GM23338 (cell line): ENCODE results near the gene MPST. TPM values are rescaled to one million over a fixed set of nuclear protein-coding genes. Genes with fewer than 3 reads are reported as not detected.

Experiments
- ATAC-seq: fragments of 200-7000 bp; cut with Tn5 transposase; 3 replicates; pipeline ENCODE4 v1.9.1; 2020
- DNase-seq: peaks from one replicate; pipeline ENCODE4 v3.0.0-alpha.2; 2015; ENCODE audit warnings: low spot score
- H2AFZ ChIP-seq: fragments of 200-600 bp; sonication (generic); 2 replicates; pipeline ENCODE4 v1.8.0; 2016; ENCODE audit warnings: antibody characterized with exemption, mild to moderate bottlenecking, moderate library complexity
- H3F3A ChIP-seq: fragments of 200-600 bp; sonication (generic); replicated peaks from 2 replicates; pipeline ENCODE4 v1.8.0; 2017; ENCODE audit warnings: antibody characterized with exemption, mixed run types, low read depth
- H3K27ac ChIP-seq: fragments of 200-600 bp; sonication (generic); 2 replicates; pipeline ENCODE4 v1.6.1; 2016; ENCODE audit warnings: low read depth
- H3K27me3 ChIP-seq: fragments of 200-600 bp; sonication (generic); 2 replicates; pipeline ENCODE4 v1.8.0; 2016; ENCODE audit warnings: mild to moderate bottlenecking, mixed run types, moderate library complexity; ENCODE audit not compliant: insufficient read depth
- H3K36me3 ChIP-seq: fragments of 200-600 bp; sonication (generic); 2 replicates; pipeline ENCODE4 v1.8.0; 2016; ENCODE audit warnings: mild to moderate bottlenecking; ENCODE audit not compliant: insufficient read depth
- H3K4me1 ChIP-seq: fragments of 200-600 bp; sonication (generic); 2 replicates; pipeline ENCODE4 v1.8.0; 2016; ENCODE audit warnings: mild to moderate bottlenecking, moderate library complexity; ENCODE audit not compliant: insufficient read depth
- H3K4me2 ChIP-seq: fragments of 200-600 bp; sonication (generic); 2 replicates; pipeline ENCODE4 v1.7.1; 2017; ENCODE audit warnings: mixed run types
- H3K4me3 ChIP-seq: fragments of 200-600 bp; sonication (generic); 2 replicates; pipeline ENCODE4 v1.6.1; 2016; ENCODE audit warnings: mixed run types
- H3K79me2 ChIP-seq: fragments of 200-600 bp; sonication (generic); replicated peaks from 2 replicates; pipeline ENCODE4 v1.8.0; 2017; ENCODE audit warnings: mild to moderate bottlenecking; ENCODE audit not compliant: insufficient read depth
- H3K9me2 ChIP-seq: fragments of 200-600 bp; sonication (generic); 2 replicates; pipeline ENCODE4 v1.8.0; 2017; ENCODE audit not compliant: insufficient read depth
- H4K20me1 ChIP-seq: fragments of 200-600 bp; sonication (generic); replicated peaks from 2 replicates; pipeline ENCODE4 v1.8.0; 2017; ENCODE audit warnings: mild to moderate bottlenecking; ENCODE audit not compliant: insufficient read depth
- H3K27ac Mint-ChIP-seq: 2 replicates; pipeline ENCODE4 v1.8.0; 2020; ENCODE audit warnings: inconsistent platforms, mild to moderate bottlenecking, moderate library complexity, mixed read lengths
- H3K27me3 Mint-ChIP-seq: 3 replicates; pipeline ENCODE4 v1.8.0; 2022; ENCODE audit warnings: low read depth, mild to moderate bottlenecking, moderate library complexity, mixed read lengths, inconsistent platforms; ENCODE audit not compliant: insufficient read depth, poor library complexity
- H3K36me3 Mint-ChIP-seq: 3 replicates; pipeline ENCODE4 v1.8.0; 2021; ENCODE audit warnings: low read depth, mild to moderate bottlenecking, inconsistent platforms, moderate library complexity, mixed read lengths
- H3K4me1 Mint-ChIP-seq: 3 replicates; pipeline ENCODE4 v1.8.0; 2020; ENCODE audit warnings: mild to moderate bottlenecking, inconsistent platforms, mixed read lengths
- H3K4me3 Mint-ChIP-seq: 3 replicates; pipeline ENCODE4 v1.8.0; 2021; ENCODE audit warnings: moderate library complexity, mild to moderate bottlenecking, inconsistent platforms, mixed read lengths
- H3K9me3 Mint-ChIP-seq: 3 replicates; pipeline ENCODE4 v1.8.0; 2020; ENCODE audit warnings: moderate library complexity, mild to moderate bottlenecking, inconsistent platforms, mixed read lengths
- CREB1 ChIP-seq: fragments of 250-450 bp; sonication (Bioruptor Pico); IDR thresholded peaks from 2 replicates; pipeline ENCODE4 v1.5.0; 2020; ENCODE audit warnings: low read depth, mild to moderate bottlenecking, moderate library complexity
- CTCF ChIP-seq, 2 experiments: fragments of 200-600 bp in 1 of 2; sonication (generic) in 1 of 2; conservative IDR thresholded peaks; 2 replicates each; pipeline versions ENCODE4 v1.5.1 to v1.6.1; 2016 to 2017; ENCODE audit warnings: antibody characterized with exemption in 2 of 2, low read depth in 2 of 2, mild to moderate bottlenecking in 2 of 2, moderate library complexity in 1 of 2
- EZH2 ChIP-seq: fragments of 200-600 bp; sonication (generic); IDR thresholded peaks from one replicate; pipeline ENCODE4 v1.8.0; 2017; ENCODE audit warnings: antibody characterized with exemption, mild to moderate bottlenecking, low read depth; ENCODE audit not compliant: unreplicated experiment
- ZNF114 ChIP-seq: fragments of 250-450 bp; sonication (Bioruptor Pico); IDR thresholded peaks from 2 replicates; pipeline ENCODE4 v1.5.0; 2020; ENCODE audit warnings: mild to moderate bottlenecking, moderate library complexity
- ZNF331 ChIP-seq: fragments of 250-450 bp; sonication (Bioruptor Pico); IDR thresholded peaks from 2 replicates; pipeline ENCODE4 v1.5.0; 2020; ENCODE audit warnings: low read depth, mild to moderate bottlenecking, moderate library complexity
- ZNF462 ChIP-seq: fragments of 250-450 bp; sonication (Bioruptor Pico); IDR thresholded peaks from 2 replicates; pipeline ENCODE4 v1.5.0; 2020; ENCODE audit warnings: mild to moderate bottlenecking, moderate library complexity
- polyA plus RNA-seq: library from polyadenylated mRNA; unstranded; fragments of >200 nt; fragmentation: Nextera tagmentation; extraction: Ambion mirVana; gene quantifications from 2 replicates; pipeline ENCODE4 v1.2.1, GENCODE V29; 2016
- total RNA-seq: library from RNA; depleted of rRNA; stranded (reverse); fragments of >200 nt; shearing (Covaris generic); gene quantifications from 2 replicates; pipeline ENCODE4 v1.2.3, GENCODE V29; 2014
- TF ChIP-seq, protein P1 (sequence below): IDR thresholded peaks from one replicate; pipeline ENCODE4 v1.6.1; 2018; ENCODE audit warnings: antibody characterized with exemption; ENCODE audit not compliant: unreplicated experiment
- TF ChIP-seq, protein P2 (sequence below): IDR thresholded peaks from 2 replicates; pipeline ENCODE4 v1.6.1; 2016; ENCODE audit warnings: antibody characterized with exemption

MPST gene
- total and polyA plus RNA-seq, 2 experiments from 2014 or later = 86.2 to 158 TPM

DNA sequence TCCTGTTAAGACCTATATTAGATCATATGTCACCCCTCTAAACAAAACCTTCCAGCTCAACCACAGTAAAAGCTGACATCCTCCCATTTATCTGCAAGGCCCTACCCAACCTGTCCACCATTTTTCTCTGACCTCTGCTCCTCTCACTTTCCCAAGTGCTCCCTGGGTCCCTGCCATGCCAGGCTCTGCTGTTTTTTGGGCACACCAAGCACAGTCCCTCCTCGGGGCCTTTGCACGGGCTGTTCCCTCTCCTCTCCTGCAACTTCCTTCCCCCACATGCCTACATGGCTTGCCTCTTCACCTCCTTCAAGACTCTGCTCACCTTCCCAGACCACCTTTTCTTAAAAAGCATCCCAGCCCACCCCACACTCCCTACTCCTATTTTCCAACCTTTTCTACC is 10.1 kb upstream of the MPST start:
- no peak overlapping the region for H3K27ac Mint-ChIP-seq
- H3K27me3 Mint-ChIP-seq = peaks cover 14% of the 10 kb centered on the region
- DNase-seq = no peak

GRCh38 chr22:37010174-37010573 is 9.4 kb upstream of the MPST start:
- Histone ChIP-seq H3K27me3 (no peaks in the 10 kb centered on the region), H4K20me1 (no peaks in the 10 kb centered on the region), H3K36me3 (no peaks in the 10 kb centered on the region), H3K79me2 (no peaks in the 10 kb centered on the region), H3K27ac (no peak overlapping the region), H3F3A (no peaks in the 10 kb centered on the region), H2AFZ (no peak overlapping the region), H3K9me2 (no peaks in the 10 kb centered on the region), H3K4me1 (0 out of 2 replicates have a peak, but pooled peaks cover 3% of the 10 kb centered on the region), H3K4me2 (no peak overlapping the region), H3K4me3 (no peak overlapping the region)
- DNase-seq (no peak), ATAC-seq (no peak)
- H3K27me3 Mint-ChIP-seq = peaks cover 14% of the 10 kb centered on the region
- H3K4me3 Mint-ChIP-seq = no peak overlapping the region
- peaks cover 3% of the 10 kb centered on the region; the same call in 2 of the 3 replicates for H3K4me1 Mint-ChIP-seq
- no peak overlapping the region for H3K27ac Mint-ChIP-seq
- H3K36me3 Mint-ChIP-seq = no peaks in the 10 kb centered on the region
- no peaks in the 10 kb centered on the region; the same call in 2 of the 3 replicates for H3K9me3 Mint-ChIP-seq
- TF ChIP-seq CTCF (conservative IDR thresholded peaks at IDR 0.05; ENCODE audit: low read depth in 2 of 2) (no peak), CREB1 (no peak), ZNF462 (CRISPR knock-in tag) (no peak), EZH2 (no peak)
- TF ChIP-seq, protein P1, sequence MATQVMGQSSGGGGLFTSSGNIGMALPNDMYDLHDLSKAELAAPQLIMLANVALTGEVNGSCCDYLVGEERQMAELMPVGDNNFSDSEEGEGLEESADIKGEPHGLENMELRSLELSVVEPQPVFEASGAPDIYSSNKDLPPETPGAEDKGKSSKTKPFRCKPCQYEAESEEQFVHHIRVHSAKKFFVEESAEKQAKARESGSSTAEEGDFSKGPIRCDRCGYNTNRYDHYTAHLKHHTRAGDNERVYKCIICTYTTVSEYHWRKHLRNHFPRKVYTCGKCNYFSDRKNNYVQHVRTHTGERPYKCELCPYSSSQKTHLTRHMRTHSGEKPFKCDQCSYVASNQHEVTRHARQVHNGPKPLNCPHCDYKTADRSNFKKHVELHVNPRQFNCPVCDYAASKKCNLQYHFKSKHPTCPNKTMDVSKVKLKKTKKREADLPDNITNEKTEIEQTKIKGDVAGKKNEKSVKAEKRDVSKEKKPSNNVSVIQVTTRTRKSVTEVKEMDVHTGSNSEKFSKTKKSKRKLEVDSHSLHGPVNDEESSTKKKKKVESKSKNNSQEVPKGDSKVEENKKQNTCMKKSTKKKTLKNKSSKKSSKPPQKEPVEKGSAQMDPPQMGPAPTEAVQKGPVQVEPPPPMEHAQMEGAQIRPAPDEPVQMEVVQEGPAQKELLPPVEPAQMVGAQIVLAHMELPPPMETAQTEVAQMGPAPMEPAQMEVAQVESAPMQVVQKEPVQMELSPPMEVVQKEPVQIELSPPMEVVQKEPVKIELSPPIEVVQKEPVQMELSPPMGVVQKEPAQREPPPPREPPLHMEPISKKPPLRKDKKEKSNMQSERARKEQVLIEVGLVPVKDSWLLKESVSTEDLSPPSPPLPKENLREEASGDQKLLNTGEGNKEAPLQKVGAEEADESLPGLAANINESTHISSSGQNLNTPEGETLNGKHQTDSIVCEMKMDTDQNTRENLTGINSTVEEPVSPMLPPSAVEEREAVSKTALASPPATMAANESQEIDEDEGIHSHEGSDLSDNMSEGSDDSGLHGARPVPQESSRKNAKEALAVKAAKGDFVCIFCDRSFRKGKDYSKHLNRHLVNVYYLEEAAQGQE = no peak

More for the DNA sequence above, 10.1 kb upstream of the MPST start:
- Histone ChIP-seq H3K9me2 (no peaks in the 10 kb centered on the region), H3K4me2 (no peak overlapping the region), H2AFZ (no peak overlapping the region), H3K79me2 (no peaks in the 10 kb centered on the region), H4K20me1 (no peaks in the 10 kb centered on the region), H3F3A (no peaks in the 10 kb centered on the region), H3K27me3 (no peaks in the 10 kb centered on the region), H3K4me1 (no peaks in the 10 kb centered on the region), H3K27ac (no peak overlapping the region), H3K4me3 (no peak overlapping the region), H3K36me3 (no peaks in the 10 kb centered on the region)
- no peaks in the 10 kb centered on the region for H3K4me1 Mint-ChIP-seq
- no peak overlapping the region for H3K4me3 Mint-ChIP-seq
- no peak for ATAC-seq
- H3K36me3 Mint-ChIP-seq = no peaks in the 10 kb centered on the region
- TF ChIP-seq, protein P2, sequence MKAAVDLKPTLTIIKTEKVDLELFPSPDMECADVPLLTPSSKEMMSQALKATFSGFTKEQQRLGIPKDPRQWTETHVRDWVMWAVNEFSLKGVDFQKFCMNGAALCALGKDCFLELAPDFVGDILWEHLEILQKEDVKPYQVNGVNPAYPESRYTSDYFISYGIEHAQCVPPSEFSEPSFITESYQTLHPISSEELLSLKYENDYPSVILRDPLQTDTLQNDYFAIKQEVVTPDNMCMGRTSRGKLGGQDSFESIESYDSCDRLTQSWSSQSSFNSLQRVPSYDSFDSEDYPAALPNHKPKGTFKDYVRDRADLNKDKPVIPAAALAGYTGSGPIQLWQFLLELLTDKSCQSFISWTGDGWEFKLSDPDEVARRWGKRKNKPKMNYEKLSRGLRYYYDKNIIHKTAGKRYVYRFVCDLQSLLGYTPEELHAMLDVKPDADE = no peak
- TF ChIP-seq CREB1 = no peak
- TF ChIP-seq ZNF331 (CRISPR knock-in tag) = no peak
- no peak for TF ChIP-seq ZNF114 (CRISPR knock-in tag)
- no peaks in the 10 kb centered on the region; the same call in 2 of the 3 replicates for H3K9me3 Mint-ChIP-seq
